IMR-90 (cell line): ENCODE results near the gene PROX2. TPM values are rescaled to one million over a fixed set of nuclear protein-coding genes. Genes with fewer than 3 reads are reported as not detected.

Source experiments
- ATAC-seq: fragments of 200-7000 bp; cut with Tn5 transposase; 2 replicates; pipeline ENCODE4 v1.9.1; 2020; ENCODE audit warnings: low read depth, mild to moderate bottlenecking, moderate library complexity
- BruUV-seq: library from RNA; stranded (reverse); fragments of 400-500 nt; replicated peaks from 2 replicates; lab custom pipeline; 2021; lab: Mats Ljungman, UMichigan
- CTCF ChIA-PET: fragments of 300-600 bp; formaldehyde crosslinking; extraction: SDS; loops from one replicate; lab custom pipeline; 2021; ENCODE audit warnings: antibody characterized with exemption; lab: Yijun Ruan, JAX
- POLR2A ChIA-PET: fragments of 300-600 bp; sonication (Branson Sonifier 250); formaldehyde crosslinking; loops from one replicate; lab custom pipeline; 2022; ENCODE audit warnings: antibody characterized with exemption; ENCODE audit not compliant: unreplicated experiment; lab: Charles Lee
- DNase-seq: peaks from one replicate; pipeline ENCODE4 v3.0.0; 2013
- H2AFZ ChIP-seq: replicated peaks from 2 replicates; pipeline ENCODE3; 2013; ENCODE audit warnings: low read length, mild to moderate bottlenecking; ENCODE audit not compliant: poor library complexity
- H2AK5ac ChIP-seq: 2 replicates; pipeline ENCODE4 v1.6.1; 2013; ENCODE audit warnings: low read depth, low read length, inconsistent platforms
- H2AK9ac ChIP-seq: replicated peaks from 2 replicates; pipeline ENCODE3; 2013; ENCODE audit warnings: mild to moderate bottlenecking, low read depth, low read length, moderate library complexity; ENCODE audit not compliant: poor library complexity
- H2BK120ac ChIP-seq: 2 replicates; pipeline ENCODE4 v1.6.1; 2013; ENCODE audit warnings: low read depth, low read length, inconsistent platforms
- H2BK15ac ChIP-seq: 3 replicates; pipeline ENCODE4 v1.6.1; 2013; ENCODE audit warnings: low read depth, low read length, inconsistent platforms
- H2BK20ac ChIP-seq: 2 replicates; pipeline ENCODE4 v1.6.1; 2013; ENCODE audit warnings: low read depth, mild to moderate bottlenecking, inconsistent platforms, low read length, moderate library complexity
- H2BK5ac ChIP-seq: 2 replicates; pipeline ENCODE4 v1.6.1; 2013; ENCODE audit warnings: mild to moderate bottlenecking, low read depth, low read length, inconsistent platforms; ENCODE audit not compliant: poor library complexity, severe bottlenecking
- H3K14ac ChIP-seq: replicated peaks from 2 replicates; pipeline ENCODE4 v1.6.1; 2013; ENCODE audit warnings: low read depth, low read length, inconsistent platforms
- H3K18ac ChIP-seq: 2 replicates; pipeline ENCODE4 v1.6.1; 2013; ENCODE audit warnings: low read depth, low read length, control low read depth
- H3K23ac ChIP-seq: 2 replicates; pipeline ENCODE4 v1.6.1; 2013; ENCODE audit warnings: low read depth, low read length, inconsistent platforms
- H3K27ac ChIP-seq: 2 replicates; pipeline ENCODE4 v1.5.1; 2013; ENCODE audit warnings: mild to moderate bottlenecking, control low read depth, low read length; ENCODE audit not compliant: insufficient read depth
- H3K27me3 ChIP-seq: 2 replicates; pipeline ENCODE4 v1.6.1; 2013; ENCODE audit warnings: low read length; ENCODE audit not compliant: control insufficient read depth, insufficient read depth
- H3K36me3 ChIP-seq: 2 replicates; pipeline ENCODE4 v1.6.1; 2013; ENCODE audit warnings: low read length, mixed read lengths; ENCODE audit not compliant: control insufficient read depth, insufficient read depth
- H3K4ac ChIP-seq: 2 replicates; pipeline ENCODE4 v1.6.1; 2013; ENCODE audit warnings: low read depth, low read length, inconsistent platforms
- H3K4me1 ChIP-seq: 2 replicates; pipeline ENCODE4 v1.6.1; 2013; ENCODE audit warnings: low read length, mixed read lengths; ENCODE audit not compliant: control insufficient read depth, insufficient read depth
- H3K4me2 ChIP-seq: 2 replicates; pipeline ENCODE4 v1.6.1; 2013; ENCODE audit warnings: low read depth, mild to moderate bottlenecking, control low read depth, low read length, moderate library complexity
- H3K4me3 ChIP-seq: 2 replicates; pipeline ENCODE4 v1.5.1; 2013; ENCODE audit warnings: low read depth, mild to moderate bottlenecking, control low read depth, low read length, moderate library complexity; ENCODE audit not compliant: insufficient read depth
- H3K56ac ChIP-seq: 2 replicates; pipeline ENCODE4 v1.6.1; 2013; ENCODE audit warnings: low read length, inconsistent platforms; ENCODE audit not compliant: insufficient read depth; ENCODE audit errors: extremely low read depth
- H3K79me1 ChIP-seq, 2 experiments: 2 replicates each; pipeline ENCODE4 v1.6.1; 2013; ENCODE audit warnings: low read length in 2 of 2, inconsistent platforms in 1 of 2, low read depth in 1 of 2
- H3K9ac ChIP-seq: 2 replicates; pipeline ENCODE4 v1.6.1; 2013; ENCODE audit warnings: low read depth, low read length, control low read depth
- H3K9me1 ChIP-seq: 2 replicates; pipeline ENCODE4 v1.6.1; 2013; ENCODE audit warnings: low read length, inconsistent platforms; ENCODE audit not compliant: insufficient read depth
- H3K9me3 ChIP-seq: 2 replicates; pipeline ENCODE4 v1.6.1; 2013; ENCODE audit warnings: low read length; ENCODE audit not compliant: control insufficient read depth, insufficient read depth
- H4K20me1 ChIP-seq: 2 replicates; pipeline ENCODE4 v1.6.1; 2013; ENCODE audit warnings: low read length, inconsistent platforms; ENCODE audit not compliant: insufficient read depth
- H4K5ac ChIP-seq: 2 replicates; pipeline ENCODE4 v1.6.1; 2013; ENCODE audit warnings: mild to moderate bottlenecking, low read depth, low read length, control low read depth
- H4K8ac ChIP-seq, 2 experiments: 2 replicates each; pipeline ENCODE4 v1.6.1; 2013; ENCODE audit warnings: low read depth in 2 of 2, low read length in 2 of 2, control low read depth in 1 of 2, inconsistent platforms in 1 of 2
- H4K91ac ChIP-seq: 2 replicates; pipeline ENCODE4 v1.6.1; 2013; ENCODE audit warnings: low read depth, low read length, inconsistent platforms; ENCODE audit not compliant: insufficient read depth
- BHLHE40 ChIP-seq: fragments of 150-350 bp; IDR thresholded peaks from 2 replicates; pipeline ENCODE4 v1.6.1; 2016; ENCODE audit warnings: mild to moderate bottlenecking, low read depth, low read length
- CHD1 ChIP-seq: IDR thresholded peaks from 2 replicates; pipeline ENCODE4 v1.6.1; 2012; ENCODE audit warnings: low read depth, low read length, improper control_type of control experiment
- FOS ChIP-seq: fragments of 150-350 bp; IDR thresholded peaks from 2 replicates; pipeline ENCODE4 v1.6.1; 2016; ENCODE audit warnings: low read depth, low read length
- MAFK ChIP-seq: IDR thresholded peaks from 2 replicates; pipeline ENCODE4 v1.6.1; 2012; ENCODE audit warnings: low read depth, low read length, improper control_type of control experiment
- MAZ ChIP-seq: IDR thresholded peaks from 2 replicates; pipeline ENCODE4 v1.6.1; 2012; ENCODE audit warnings: low read depth, mild to moderate bottlenecking, low read length, improper control_type of control experiment, moderate library complexity, borderline replicate concordance
- MXI1 ChIP-seq: IDR thresholded peaks from 2 replicates; pipeline ENCODE4 v1.6.1; 2012; ENCODE audit warnings: low read depth, mild to moderate bottlenecking, low read length, moderate library complexity, borderline replicate concordance
- NFE2L2 ChIP-seq: fragments of 150-350 bp; IDR thresholded peaks from 2 replicates; pipeline ENCODE4 v1.6.1; 2016; ENCODE audit warnings: low read depth, mild to moderate bottlenecking, low read length
- POLR2A ChIP-seq: IDR thresholded peaks from 2 replicates; pipeline ENCODE4 v1.6.1; 2012; ENCODE audit warnings: mild to moderate bottlenecking, low read depth, low read length
- RAD21 ChIP-seq: IDR thresholded peaks from 2 replicates; pipeline ENCODE4 v1.6.1; 2012; ENCODE audit warnings: low read length, improper control_type of control experiment
- RCOR1 ChIP-seq: IDR thresholded peaks from 2 replicates; pipeline ENCODE4 v1.6.1; 2012; ENCODE audit warnings: mild to moderate bottlenecking, low read length, improper control_type of control experiment; ENCODE audit not compliant: insufficient replicate concordance
- RFX5 ChIP-seq: IDR thresholded peaks from 2 replicates; pipeline ENCODE4 v1.8.0; 2012; ENCODE audit warnings: low read depth, mild to moderate bottlenecking, low read length, moderate library complexity
- whole genome bisulfite sequencing, 2 experiments: methylation state at CpG; one replicate each; pipeline versions ENCODE4 v1.1.5 to v1.1.7; 2013; ENCODE audit warnings: missing lambda C conversion rate in 2 of 2; ENCODE audit not compliant: insufficient read length in 1 of 2; ENCODE audit errors: extremely low coverage in 2 of 2; 5-methylcytosine and 5-hydroxymethylcytosine counted together
- dilution Hi-C: fragments of 300-500 bp; cut with HindIII; formaldehyde crosslinking; loops from one replicate; pipeline ENCODE4 v1.14.3; 2018; ENCODE audit warnings: low sequenced_read_pairs; ENCODE audit not compliant: unreplicated experiment
- in situ Hi-C: fragments of 300-500 bp; cut with MboI; formaldehyde crosslinking; loops from 3 replicates; pipeline ENCODE4 v1.14.3; 2019; ENCODE audit warnings: low sequenced_read_pairs, inconsistent platforms, mixed read lengths
- intact Hi-C: fragments of 100-400 bp; cut with micrococcal nuclease; formaldehyde crosslinking; loops from 2 replicates; pipeline ENCODE4 v1.10.0; 2022
- polyA plus RNA-seq, 3 experiments: library from polyadenylated mRNA; depleted of rRNA; stranded (reverse); fragments of >200 nt; gene quantifications; 2 replicates each; pipeline ENCODE4 v1.2.3, GENCODE V29; 2012; ENCODE audit warnings: low replicate concordance in 1 of 3
- total RNA-seq: library from RNA; depleted of rRNA; stranded (reverse); fragments of >200 nt; gene quantifications from 2 replicates; pipeline ENCODE4 v1.2.3, GENCODE V29; 2012
- TF ChIP-seq, protein P1 (sequence below): fragments of 150-350 bp; IDR thresholded peaks from 2 replicates; pipeline ENCODE4 v1.6.1; 2016; ENCODE audit warnings: low read depth, mild to moderate bottlenecking, low read length, moderate library complexity, borderline replicate concordance
- TF ChIP-seq, protein P2 (sequence below): fragments of 150-350 bp; IDR thresholded peaks from 2 replicates; pipeline ENCODE4 v1.6.1; 2017; ENCODE audit warnings: mild to moderate bottlenecking, antibody characterized with exemption, low read length, low read depth
- TF ChIP-seq, protein P3 (sequence below): conservative IDR thresholded peaks from 2 replicates; pipeline ENCODE4 v1.5.1; 2012; ENCODE audit warnings: mild to moderate bottlenecking, low read depth, low read length, improper control_type of control experiment

PROX2 gene
- total and polyA plus RNA-seq, 2 of the 4 experiments (the other 2 are of a cell fraction) = not detected

DNA sequence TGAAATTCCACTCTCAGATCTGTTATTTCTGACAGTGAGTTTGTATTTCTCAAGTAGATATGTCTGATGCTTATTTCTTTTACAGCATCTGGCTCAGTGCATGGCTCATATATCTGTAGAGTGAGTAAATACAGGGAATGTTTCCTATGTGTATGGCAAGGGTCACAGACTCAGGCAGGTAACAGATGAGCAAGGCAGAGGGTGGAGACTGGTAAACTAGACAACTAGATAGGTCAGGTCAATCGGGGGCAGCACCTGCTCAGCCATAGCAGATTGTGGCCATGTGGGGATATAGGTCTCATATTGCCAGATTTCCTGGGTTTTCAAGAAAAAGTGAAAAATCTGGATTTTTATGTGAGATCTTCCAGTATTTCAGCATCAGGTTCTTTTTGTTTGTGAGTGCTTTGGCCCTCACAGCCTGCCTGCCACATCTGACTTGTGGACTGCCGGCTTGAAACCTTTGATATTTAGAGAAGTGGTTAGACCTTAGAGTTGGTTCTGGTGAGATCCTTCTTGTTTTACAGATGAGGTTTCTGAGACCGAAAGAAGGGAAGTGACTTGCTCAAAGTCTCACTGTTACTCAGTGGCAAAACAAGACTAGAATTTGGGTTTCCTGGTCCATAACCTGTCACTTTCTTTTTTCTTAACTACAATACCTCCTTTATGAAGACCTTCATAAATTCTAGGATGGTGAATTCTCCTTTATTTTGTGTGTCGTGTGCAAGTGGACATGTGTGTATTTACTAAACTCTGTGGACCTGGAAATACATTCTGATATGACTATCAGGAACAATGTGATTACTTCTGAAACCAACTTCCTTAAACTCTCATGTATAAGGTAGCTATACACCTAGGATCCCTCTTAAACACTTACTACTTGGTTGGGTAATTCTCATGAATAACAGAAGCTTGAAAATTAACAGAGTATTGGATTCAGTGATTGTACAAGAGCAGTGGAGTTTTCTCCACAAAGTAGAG is 34.4 kb downstream of the PROX2 start:
- ATAC-seq (no peak), DNase-seq (no peak)
- H3K27me3 ChIP-seq = no peaks in the 10 kb centered on the region
- H3K14ac ChIP-seq = no peak overlapping the region
- H3K9ac ChIP-seq = no peak overlapping the region
- H3K23ac ChIP-seq = no peak overlapping the region
- H4K20me1 ChIP-seq = no peaks in the 10 kb centered on the region
- no peak overlapping the region for H2BK5ac ChIP-seq
- no peak overlapping the region for H2BK15ac ChIP-seq
- dilution Hi-C loops (no loop called here), intact Hi-C loops (no loop called here), in situ Hi-C loops (no loop called here)
- no peak overlapping the region for H4K5ac ChIP-seq
- POLR2A ChIA-PET = interaction anchor here (1.3 kb wide), 1 partner anchor 11 kb away, joined by 3 read pairs; no protein-coding TSS in a partner anchor
- no peak overlapping the region for H2AK9ac ChIP-seq
- peaks cover 3 to 8% of the 10 kb centered on the region in 2 experiments; a peak in 2 of 4 replicates for H3K79me1 ChIP-seq
- no peak overlapping the region for H4K8ac ChIP-seq
- CTCF ChIA-PET = no interaction called here
- H2BK20ac ChIP-seq = no peak overlapping the region
- no peak overlapping the region for H3K18ac ChIP-seq
- H2BK120ac ChIP-seq = no peak overlapping the region
- H3K9me3 ChIP-seq = no peaks in the 10 kb centered on the region
- peaks cover 9% of the 10 kb centered on the region; the same call in 1 of the 2 replicates for H3K9me1 ChIP-seq
- WGBS, 2 experiments = 100% methylated on average over 1 of the region's 4 CpGs; no CpG with 5 or more reads in 1 of the 2 experiments
- TF ChIP-seq, protein P1, sequence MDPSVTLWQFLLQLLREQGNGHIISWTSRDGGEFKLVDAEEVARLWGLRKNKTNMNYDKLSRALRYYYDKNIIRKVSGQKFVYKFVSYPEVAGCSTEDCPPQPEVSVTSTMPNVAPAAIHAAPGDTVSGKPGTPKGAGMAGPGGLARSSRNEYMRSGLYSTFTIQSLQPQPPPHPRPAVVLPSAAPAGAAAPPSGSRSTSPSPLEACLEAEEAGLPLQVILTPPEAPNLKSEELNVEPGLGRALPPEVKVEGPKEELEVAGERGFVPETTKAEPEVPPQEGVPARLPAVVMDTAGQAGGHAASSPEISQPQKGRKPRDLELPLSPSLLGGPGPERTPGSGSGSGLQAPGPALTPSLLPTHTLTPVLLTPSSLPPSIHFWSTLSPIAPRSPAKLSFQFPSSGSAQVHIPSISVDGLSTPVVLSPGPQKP = no peak
- no peak for TF ChIP-seq MAZ
- TF ChIP-seq, protein P2, sequence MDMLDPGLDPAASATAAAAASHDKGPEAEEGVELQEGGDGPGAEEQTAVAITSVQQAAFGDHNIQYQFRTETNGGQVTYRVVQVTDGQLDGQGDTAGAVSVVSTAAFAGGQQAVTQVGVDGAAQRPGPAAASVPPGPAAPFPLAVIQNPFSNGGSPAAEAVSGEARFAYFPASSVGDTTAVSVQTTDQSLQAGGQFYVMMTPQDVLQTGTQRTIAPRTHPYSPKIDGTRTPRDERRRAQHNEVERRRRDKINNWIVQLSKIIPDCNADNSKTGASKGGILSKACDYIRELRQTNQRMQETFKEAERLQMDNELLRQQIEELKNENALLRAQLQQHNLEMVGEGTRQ = no peak
- no peak for TF ChIP-seq MXI1
- TF ChIP-seq CHD1 = no peak
- TF ChIP-seq FOS = no peak
- TF ChIP-seq POLR2A = no peak
- no peak for TF ChIP-seq RAD21
- no peak for TF ChIP-seq BHLHE40
- no peak for TF ChIP-seq RFX5
- TF ChIP-seq RCOR1 = no peak
- TF ChIP-seq MAFK = no peak
- TF ChIP-seq NFE2L2 = no peak
- TF ChIP-seq, protein P3, sequence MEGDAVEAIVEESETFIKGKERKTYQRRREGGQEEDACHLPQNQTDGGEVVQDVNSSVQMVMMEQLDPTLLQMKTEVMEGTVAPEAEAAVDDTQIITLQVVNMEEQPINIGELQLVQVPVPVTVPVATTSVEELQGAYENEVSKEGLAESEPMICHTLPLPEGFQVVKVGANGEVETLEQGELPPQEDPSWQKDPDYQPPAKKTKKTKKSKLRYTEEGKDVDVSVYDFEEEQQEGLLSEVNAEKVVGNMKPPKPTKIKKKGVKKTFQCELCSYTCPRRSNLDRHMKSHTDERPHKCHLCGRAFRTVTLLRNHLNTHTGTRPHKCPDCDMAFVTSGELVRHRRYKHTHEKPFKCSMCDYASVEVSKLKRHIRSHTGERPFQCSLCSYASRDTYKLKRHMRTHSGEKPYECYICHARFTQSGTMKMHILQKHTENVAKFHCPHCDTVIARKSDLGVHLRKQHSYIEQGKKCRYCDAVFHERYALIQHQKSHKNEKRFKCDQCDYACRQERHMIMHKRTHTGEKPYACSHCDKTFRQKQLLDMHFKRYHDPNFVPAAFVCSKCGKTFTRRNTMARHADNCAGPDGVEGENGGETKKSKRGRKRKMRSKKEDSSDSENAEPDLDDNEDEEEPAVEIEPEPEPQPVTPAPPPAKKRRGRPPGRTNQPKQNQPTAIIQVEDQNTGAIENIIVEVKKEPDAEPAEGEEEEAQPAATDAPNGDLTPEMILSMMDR = no peak
- no peak overlapping the region for H3K56ac ChIP-seq
- no peak overlapping the region for H4K91ac ChIP-seq
- H3K4ac ChIP-seq = no peak overlapping the region
- no TSS peak for BruUV-seq
- no peak overlapping the region for H3K4me2 ChIP-seq
- H3K4me3 ChIP-seq = no peak overlapping the region
- peaks cover 8% of the 10 kb centered on the region for H3K4me1 ChIP-seq
- H2AFZ ChIP-seq = no peak overlapping the region
- peaks cover 5% of the 10 kb centered on the region for H3K36me3 ChIP-seq
- no peak overlapping the region for H3K27ac ChIP-seq
- no peak overlapping the region for H2AK5ac ChIP-seq
